Heart left ventricle (tissue), 16 donors: ENCODE measurements around the gene RHAG. TPM values are rescaled to one million over a fixed set of nuclear protein-coding genes. Genes with fewer than 3 reads are reported as not detected.
A peak's percentile ranks its signal among the peaks of the same experiment; 100 is the strongest.
"Not testable (repeated sequence)": the region's sequence is repeated elsewhere in the genome, so short reads cannot be mapped to it uniquely, and the experiment has no call there.

ENCODE experiments used
- ATAC-seq, 4 donors: fragments of 200-7000 bp; cut with Tn5 transposase; one replicate each; pipeline ENCODE4 v1.9.1; 2020 to 2022; ENCODE audit warnings: moderate library complexity in 4 of 4, mild to moderate bottlenecking in 3 of 4, moderate number of reproducible peaks in 1 of 4
- DNase-seq, 5 donors: peaks; one replicate each; pipeline ENCODE4 v3.0.0-alpha.2; 2020
- H3K27ac ChIP-seq, 12 donors: fragments of 200-600 bp; sonication (generic) in 4 of 12; one replicate each; pipeline versions ENCODE4 v1.5.0 to v1.8.0; 2016 to 2022; ENCODE audit warnings: mild to moderate bottlenecking in 2 of 12
- H3K27me3 ChIP-seq, 9 donors: fragments of 200-600 bp; sonication (generic) in 2 of 9; one replicate each; pipeline versions ENCODE4 v1.5.1 to v1.8.0; 2016 to 2022; ENCODE audit warnings: mild to moderate bottlenecking in 3 of 9
- H3K36me3 ChIP-seq, 9 donors: fragments of 200-600 bp; sonication (generic) in 2 of 9; one replicate each; pipeline versions ENCODE4 v1.5.0 to v1.8.0; 2018 to 2022; ENCODE audit warnings: mild to moderate bottlenecking in 2 of 9
- H3K4me1 ChIP-seq, 12 donors: fragments of 200-600 bp; sonication (generic) in 4 of 12; one replicate each; pipeline versions ENCODE4 v1.5.0 to v1.8.0; 2016 to 2022; ENCODE audit warnings: mild to moderate bottlenecking in 3 of 12
- H3K4me3 ChIP-seq, 12 donors: fragments of 200-600 bp; sonication (generic) in 4 of 12; one replicate each; pipeline versions ENCODE4 v1.5.0 to v1.8.0; 2017 to 2022; ENCODE audit warnings: mild to moderate bottlenecking in 9 of 12, moderate library complexity in 4 of 12
- H3K9me3 ChIP-seq, 12 donors: fragments of 200-600 bp; sonication (generic) in 4 of 12; one replicate each; pipeline versions ENCODE4 v1.5.0 to v1.8.0; 2016 to 2022; ENCODE audit warnings: mild to moderate bottlenecking in 1 of 12
- POLR2A ChIP-seq, 2 donors: fragments of 450-650 bp; IDR thresholded peaks; one replicate each; pipeline ENCODE4 v1.6.1; 2017; ENCODE audit warnings: antibody characterized with exemption in 2 of 2, mild to moderate bottlenecking in 2 of 2, moderate library complexity in 2 of 2
- WGBS, 4 donors: extraction: QIAGEN DNeasy Blood & Tissue Kit in 2 of 4; methylation state at CpG; one replicate each; pipeline versions ENCODE4 v1.1.5 to v1.1.7; 2013 to 2018; 5-methylcytosine and 5-hydroxymethylcytosine counted together
- intact Hi-C, 10 donors: fragments of 100-400 bp; cut with DNase I; formaldehyde crosslinking; loops; one replicate each; pipeline versions ENCODE4 v1.11.1 to v1.14.2; 2022
- polyA plus RNA-seq, 2 donors: library from polyadenylated mRNA; stranded (reverse); fragments of 200-250 nt; gene quantifications; one replicate each; pipeline ENCODE4 v1.2.3, GENCODE V29; 2013
- total RNA-seq, 9 donors: library from RNA; depleted of rRNA in 2 of 9; stranded (reverse); fragments of >200 nt in 2 of 9; fragmentation: NEBNext Ultra II Directional in 3 of 9; extraction: Animal tissue kit (Norgen Biotek cat#: 25700) in 3 of 9; gene quantifications; one replicate each; pipeline versions ENCODE4 v1.1.0 to v1.2.4, GENCODE V29; 2016 to 2023
- TF ChIP-seq, protein P1 (sequence below), 12 donors: fragments of 200-600 bp; sonication (generic) in 4 of 12; IDR thresholded peaks; one replicate each; pipeline versions ENCODE4 v1.5.0 to v1.8.0; 2018 to 2022; ENCODE audit warnings: antibody characterized with exemption in 12 of 12, mild to moderate bottlenecking in 5 of 12
- donor health status: ischemic (EF 13 %, LVEDD 7.1; RV severe dilation, severe dysfunction).
- donor health status: healthy with polysubstance abuse.
- donor health status: DM: no; HTN: yes; CAD: no.
- donor health status: DM: no; HTN: no; CAD: no.
- donor health status: ischemic (EF 25% LVEDD 6.9; RV normal size, moderate dysfunction).
- donor health status: ischemic (EF 25% LVEDD 5.7; RV mildly dilated, moderate dysfunction).
- donor health status: healthy.
- donor health status: DM: yes; HTN: yes; CAD: no.
- donor health status: ischemic (EF 35%, LVEDD 5.7; RV mildly dilated, moderate dysfunction).
- donor health status: nonischemic (EF 11% LVEDD 7.7; RV severe dilation, severe dysfunction).
- donor health status: DM: yes; HTN: yes; CAD: no.
- donor health status: PGD.
- donor health status: ischemic (EF 29% LVEDD 5.4; RV normal size, mild dysfunction).
- donor health status: nonischemic (EF 23%, LVEDD 6.1; RV moderate dilation, normal function).

The RHAG gene
- total and polyA plus RNA-seq, 11 donors: 0.16 to 2.6 (median 0.44) TPM; not detected in 4

DNA sequence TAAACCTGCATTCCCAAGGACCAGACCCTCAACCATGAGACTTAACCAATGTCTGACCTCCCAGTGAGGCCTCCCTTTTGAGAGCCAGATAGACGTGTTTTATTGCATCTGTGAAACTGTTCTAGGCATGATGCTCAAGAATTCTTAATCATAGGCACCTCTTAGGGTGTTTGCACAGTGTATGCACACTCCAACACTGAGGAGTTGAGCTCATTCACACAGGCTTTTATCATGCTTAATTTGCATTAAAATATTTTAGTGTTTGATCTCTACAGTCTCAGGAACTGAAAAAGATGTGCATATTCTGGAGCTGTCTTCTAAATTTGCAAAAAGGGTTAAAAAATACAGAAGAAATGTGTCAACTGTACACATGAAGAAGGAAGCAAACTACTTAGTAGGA lies 27.4 kb downstream of the RHAG start:
- Histone ChIP-seq H3K27me3 (peaks cover 0 to 9% (median 0%) of the 10 kb centered on the region in 9 donors), H3K4me3 (no peak overlapping the region), H3K27ac (no peak overlapping the region), H3K36me3 (no peaks in the 10 kb centered on the region), H3K4me1 (no peaks in the 10 kb centered on the region), H3K9me3 (no peaks in the 10 kb centered on the region)
- no peak for DNase-seq
- no peak for ATAC-seq
- intact Hi-C loops: loop anchor here in 4 of 10 donors (5.0 to 10.0 kb wide), 2 partner anchors 74 to 77 kb away; no protein-coding TSS in a partner anchor
- no peak for TF ChIP-seq POLR2A (IDR thresholded peaks at IDR 0.05)
- TF ChIP-seq, protein P1, sequence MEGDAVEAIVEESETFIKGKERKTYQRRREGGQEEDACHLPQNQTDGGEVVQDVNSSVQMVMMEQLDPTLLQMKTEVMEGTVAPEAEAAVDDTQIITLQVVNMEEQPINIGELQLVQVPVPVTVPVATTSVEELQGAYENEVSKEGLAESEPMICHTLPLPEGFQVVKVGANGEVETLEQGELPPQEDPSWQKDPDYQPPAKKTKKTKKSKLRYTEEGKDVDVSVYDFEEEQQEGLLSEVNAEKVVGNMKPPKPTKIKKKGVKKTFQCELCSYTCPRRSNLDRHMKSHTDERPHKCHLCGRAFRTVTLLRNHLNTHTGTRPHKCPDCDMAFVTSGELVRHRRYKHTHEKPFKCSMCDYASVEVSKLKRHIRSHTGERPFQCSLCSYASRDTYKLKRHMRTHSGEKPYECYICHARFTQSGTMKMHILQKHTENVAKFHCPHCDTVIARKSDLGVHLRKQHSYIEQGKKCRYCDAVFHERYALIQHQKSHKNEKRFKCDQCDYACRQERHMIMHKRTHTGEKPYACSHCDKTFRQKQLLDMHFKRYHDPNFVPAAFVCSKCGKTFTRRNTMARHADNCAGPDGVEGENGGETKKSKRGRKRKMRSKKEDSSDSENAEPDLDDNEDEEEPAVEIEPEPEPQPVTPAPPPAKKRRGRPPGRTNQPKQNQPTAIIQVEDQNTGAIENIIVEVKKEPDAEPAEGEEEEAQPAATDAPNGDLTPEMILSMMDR (IDR thresholded peaks at IDR 0.05): no peak
- WGBS, 4 donors: 47 to 70% (median 60%) methylated on average over 1 of the region's 1 CpG

DNA sequence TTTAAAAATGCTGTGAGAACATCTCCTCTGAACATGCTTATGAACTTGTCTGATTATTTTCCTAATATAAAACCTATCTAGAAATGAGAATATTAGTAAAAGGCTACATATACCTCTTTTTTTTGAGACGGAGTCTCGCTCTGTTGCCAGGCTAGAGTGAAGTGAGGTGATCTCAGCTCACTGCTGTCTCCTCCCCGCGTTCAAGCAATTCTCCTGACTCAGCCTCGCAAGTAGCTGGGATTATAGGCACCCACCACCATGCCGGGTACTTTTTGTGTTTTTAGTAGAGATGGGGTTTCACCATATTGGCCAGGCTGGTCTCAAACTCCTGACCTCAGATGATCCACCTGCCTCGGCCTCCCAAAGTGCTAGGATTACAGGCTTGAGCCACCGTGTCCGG lies 28.4 kb downstream of the RHAG start:
- not testable (repeated sequence) for H3K4me1 ChIP-seq, H3K9me3 ChIP-seq, H3K27ac ChIP-seq, H3K4me3 ChIP-seq, H3K36me3 ChIP-seq, H3K27me3 ChIP-seq, ATAC-seq, DNase-seq
- intact Hi-C loops: loop anchor here in 4 of 10 donors (5.0 to 10.0 kb wide), 2 partner anchors 73 to 76 kb away; no protein-coding TSS in a partner anchor
- 73 to 85% (median 82%) methylated on average over 9 of the region's 9 CpGs for WGBS, 4 donors

GRCh38 chr6:49607391-49607982 lies 29.2 kb downstream of the RHAG start:
- ATAC-seq (no peak), DNase-seq (no peak)
- peaks cover 0 to 9% (median 0%) of the 10 kb centered on the region in 9 donors for H3K27me3 ChIP-seq
- no peak for TF ChIP-seq POLR2A (IDR thresholded peaks at IDR 0.05)
- TF ChIP-seq, protein P1 (IDR thresholded peaks at IDR 0.05): peak in 3 of 12 donors; percentile 1 to 32 (median 25)
- H3K4me1 ChIP-seq: no peaks in the 10 kb centered on the region
- peaks cover 0 to 3% (median 0%) of the 10 kb centered on the region in 12 donors for H3K9me3 ChIP-seq
- no peaks in the 10 kb centered on the region for H3K36me3 ChIP-seq
- no peak overlapping the region for H3K27ac ChIP-seq
- intact Hi-C loops: loop anchor here in 8 of 10 donors (2.0 to 10.0 kb wide), 4 partner anchors 73 to 77 kb away; no protein-coding TSS in a partner anchor
- H3K4me3 ChIP-seq: no peak overlapping the region

GRCh38 chr6:49606721-49607390 lies 29.8 kb downstream of the RHAG start:
- Histone ChIP-seq H3K36me3 (no peaks in the 10 kb centered on the region), H3K27me3 (peaks cover 0 to 9% (median 0%) of the 10 kb centered on the region in 9 donors), H3K9me3 (peaks cover 0 to 3% (median 0%) of the 10 kb centered on the region in 12 donors), H3K4me3 (no peak overlapping the region), H3K27ac (no peak overlapping the region), H3K4me1 (no peaks in the 10 kb centered on the region)
- WGBS, 4 donors: 33 to 44% (median 39%) methylated on average over 4 of the region's 4 CpGs
- DNase-seq (peak in 1 of 5 donors; percentile 33), ATAC-seq (peak in 3 of 4 donors; percentile 55 to 58 (median 55))
- no peak for TF ChIP-seq POLR2A (IDR thresholded peaks at IDR 0.05)
- TF ChIP-seq, protein P1 (IDR thresholded peaks at IDR 0.05): peak; percentile 65 to 87 (median 78)
- intact Hi-C loops: loop anchor here in 8 of 10 donors (2.0 to 10.0 kb wide), 4 partner anchors 72 to 76 kb away; no protein-coding TSS in a partner anchor

DNA sequence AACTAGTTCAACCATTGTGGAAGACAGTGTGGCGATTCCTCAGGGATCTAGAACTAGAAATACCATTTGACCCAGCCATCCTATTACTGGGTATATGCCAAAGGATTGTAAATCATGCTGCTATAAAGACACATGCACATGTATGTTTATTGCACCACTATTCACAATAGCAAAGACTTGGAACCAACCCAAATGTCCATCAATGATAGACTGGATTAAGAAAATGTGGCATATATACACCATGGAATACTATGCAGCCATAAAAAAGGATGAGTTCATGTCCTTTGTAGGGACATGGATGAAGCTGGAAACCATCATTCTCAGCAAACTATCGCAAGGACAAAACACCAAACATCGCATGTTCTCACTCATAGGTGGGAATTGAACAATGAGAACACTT lies 32.6 kb downstream of the RHAG start:
- H3K27ac ChIP-seq, H3K4me3 ChIP-seq, H3K4me1 ChIP-seq, H3K27me3 ChIP-seq, H3K9me3 ChIP-seq, DNase-seq, H3K36me3 ChIP-seq, ATAC-seq: not testable (repeated sequence)
- WGBS, 4 donors: 92 to 96% (median 94%) methylated on average over 3 of the region's 3 CpGs
- intact Hi-C loops: loop anchor here in 1 of 10 donors (10.0 kb wide), 1 partner anchor 69 kb away; no protein-coding TSS in a partner anchor

GRCh38 chr6:49587262-49587661 lies 49.4 kb downstream of the RHAG start:
- H3K36me3 ChIP-seq, ATAC-seq, H3K4me3 ChIP-seq, intact Hi-C loops, H3K27me3 ChIP-seq, H3K27ac ChIP-seq, H3K9me3 ChIP-seq, DNase-seq, H3K4me1 ChIP-seq: not testable (repeated sequence)
- WGBS, 4 donors: 85 to 90% (median 86%) methylated on average over 5 of the region's 5 CpGs
